GM12878 (cell line): ENCODE results near the gene SLC7A5. TPM values are rescaled to one million over a fixed set of nuclear protein-coding genes. Genes with fewer than 3 reads are reported as not detected.
A peak's percentile ranks its signal among the peaks of the same experiment; 100 is the strongest.
"Not testable (repeated sequence)": the region's sequence is repeated elsewhere in the genome, so short reads cannot be mapped to it uniquely, and the experiment has no call there.

ENCODE experiments used
- ATAC-seq: fragments of 200-7000 bp; cut with Tn5 transposase; 3 replicates; pipeline ENCODE4 v1.9.1; 2020; ENCODE audit warnings: mild to moderate bottlenecking, moderate library complexity
- BruUV-seq: library from RNA; stranded (reverse); fragments of 400-500 nt; replicated peaks from 2 replicates; lab custom pipeline; 2021; lab: Mats Ljungman, UMichigan
- CTCF ChIA-PET: fragments of 300-600 bp; sonication (Branson Sonifier 250); formaldehyde crosslinking; extraction: SDS; loops from one replicate; lab custom pipeline; 2021; ENCODE audit warnings: inconsistent platforms; lab: Yijun Ruan, JAX
- POLR2A ChIA-PET: fragments of 350-600 bp; formaldehyde crosslinking; extraction: SDS; loops from one replicate; lab custom pipeline; 2021; ENCODE audit warnings: inconsistent platforms; lab: Charles Lee
- RAD21 ChIA-PET: fragments of 300-600 bp; sonication (Branson Sonifier 250); formaldehyde crosslinking; loops from one replicate; lab custom pipeline; 2023; ENCODE audit warnings: antibody characterized with exemption; ENCODE audit not compliant: unreplicated experiment; lab: Charles Lee
- SMC1A ChIA-PET: fragments of 300-600 bp; sonication (Branson Sonifier 250); formaldehyde crosslinking; loops from one replicate; lab custom pipeline; 2023; ENCODE audit not compliant: unreplicated experiment, uncharacterized antibody; lab: Charles Lee
- DNase-seq: peaks from one replicate; pipeline ENCODE4 v3.0.0-alpha.2; 2011; ENCODE audit warnings: low read depth, low spot score
- FAIRE-seq: peaks from 3 replicates; lab custom pipeline; 2011; peaks lifted over from hg19 to GRCh38; lab: Jason Lieb, UNC
- H2AFZ ChIP-seq: 2 replicates; pipeline ENCODE4 v1.6.0; 2011; ENCODE audit warnings: low read depth, low read length, control low read depth; ENCODE audit not compliant: control insufficient read depth
- H3K27ac ChIP-seq: 2 replicates; pipeline ENCODE4 v1.5.1; 2011; ENCODE audit warnings: control low read depth; ENCODE audit not compliant: control insufficient read depth, insufficient read depth
- H3K27me3 ChIP-seq, 2 experiments: replicated peaks in 1 of 2; 2 replicates each; pipeline versions ENCODE4 v1.6.0 to v1.6.1; 2011; ENCODE audit warnings: low read length in 1 of 2; ENCODE audit not compliant: control insufficient read depth in 2 of 2, insufficient read depth in 2 of 2
- H3K36me3 ChIP-seq, 2 experiments: 2 replicates each; pipeline ENCODE4 v1.5.1; 2011; ENCODE audit warnings: low read length in 1 of 2; ENCODE audit not compliant: control insufficient read depth in 2 of 2, insufficient read depth in 2 of 2
- H3K4me1 ChIP-seq: 2 replicates; pipeline ENCODE4 v1.6.1; 2011; ENCODE audit warnings: mild to moderate bottlenecking, low read length, moderate library complexity, mixed read lengths; ENCODE audit not compliant: control insufficient read depth, insufficient read depth
- H3K4me2 ChIP-seq: 2 replicates; pipeline ENCODE4 v1.6.0; 2011; ENCODE audit warnings: control low read depth; ENCODE audit not compliant: control insufficient read depth, insufficient read depth
- H3K4me3 ChIP-seq: fragments of 200-600 bp; sonication (generic); 2 replicates; pipeline ENCODE4 v1.5.1; 2016
- H3K79me2 ChIP-seq: 2 replicates; pipeline ENCODE4 v1.6.0; 2011; ENCODE audit warnings: low read length; ENCODE audit not compliant: control insufficient read depth, insufficient read depth
- H3K9ac ChIP-seq: 2 replicates; pipeline ENCODE4 v1.8.0; 2011; ENCODE audit warnings: low read length, control low read depth, mixed read lengths; ENCODE audit not compliant: control insufficient read depth, insufficient read depth
- H3K9me3 ChIP-seq: replicated peaks from 3 replicates; pipeline ENCODE4 v1.5.1; 2011; ENCODE audit warnings: mild to moderate bottlenecking, low read length; ENCODE audit not compliant: control insufficient read depth, insufficient read depth
- H4K20me1 ChIP-seq: 2 replicates; pipeline ENCODE4 v1.6.0; 2011; ENCODE audit not compliant: control insufficient read depth, insufficient read depth
- BACH1 ChIP-seq: fragments of 450-650 bp; IDR thresholded peaks from 2 replicates; pipeline ENCODE4 v1.6.1; 2017; ENCODE audit warnings: mild to moderate bottlenecking, borderline replicate concordance
- CHD2 ChIP-seq: IDR thresholded peaks from 2 replicates; pipeline ENCODE4 v1.6.1; 2011; ENCODE audit warnings: low read depth, low read length, improper control_type of control experiment, borderline replicate concordance
- FOXM1 ChIP-seq: IDR thresholded peaks from 2 replicates; pipeline ENCODE4 v1.6.1; 2012; ENCODE audit warnings: low read depth, mild to moderate bottlenecking, inconsistent platforms, low read length, moderate library complexity
- IKZF1 ChIP-seq: fragments of 450-650 bp; conservative IDR thresholded peaks from 2 replicates; pipeline ENCODE4 v1.6.1; 2017; ENCODE audit warnings: antibody characterized with exemption, mild to moderate bottlenecking
- KLF5 ChIP-seq: fragments of 450-650 bp; IDR thresholded peaks from 2 replicates; pipeline ENCODE4 v1.6.1; 2014; ENCODE audit warnings: mild to moderate bottlenecking; ENCODE audit not compliant: partially characterized antibody
- MTA2 ChIP-seq: fragments of 450-650 bp; IDR thresholded peaks from 2 replicates; pipeline ENCODE4 v1.6.1; 2016; ENCODE audit warnings: low read depth, mild to moderate bottlenecking, moderate library complexity
- NR2C1 ChIP-seq: fragments of 450-650 bp; IDR thresholded peaks from 2 replicates; pipeline ENCODE4 v1.6.1; 2017; ENCODE audit warnings: antibody characterized with exemption, mild to moderate bottlenecking, moderate library complexity
- SP1 ChIP-seq: IDR thresholded peaks from one replicate; pipeline ENCODE4 v1.6.1; 2011; ENCODE audit warnings: low read depth, low read length
- TBL1XR1 ChIP-seq: IDR thresholded peaks from 2 replicates; pipeline ENCODE4 v1.6.1; 2012; ENCODE audit warnings: low read depth, low read length, improper control_type of control experiment
- TCF3 ChIP-seq: IDR thresholded peaks from 2 replicates; pipeline ENCODE4 v1.6.1; 2012; ENCODE audit warnings: low read depth, mild to moderate bottlenecking, low read length, borderline replicate concordance; ENCODE audit not compliant: insufficient read depth
- ZBED1 ChIP-seq: IDR thresholded peaks from 2 replicates; pipeline ENCODE4 v1.6.1; 2016; ENCODE audit warnings: borderline replicate concordance
- WGBS: methylation state at CpG from one replicate; pipeline ENCODE4 v1.1.6; 2016; ENCODE audit warnings: low lambda C conversion rate; ENCODE audit not compliant: insufficient replicate concordance, insufficient coverage; ENCODE audit errors: missing lambda C conversion rate; 5-methylcytosine and 5-hydroxymethylcytosine counted together
- in situ Hi-C: fragments of 300-500 bp; cut with MboI; formaldehyde crosslinking; loops from 9 replicates; pipeline ENCODE4 v1.14.3; 2018; ENCODE audit warnings: mixed read lengths
- intact Hi-C: fragments of 100-400 bp; cut with micrococcal nuclease; formaldehyde crosslinking; loops from one replicate; pipeline ENCODE4 v1.14.2; 2022; ENCODE audit not compliant: unreplicated experiment
- polyA plus RNA-seq, 11 experiments: library from polyadenylated mRNA; depleted of rRNA in 4 of 11; unstranded in 6 of 11; stranded (reverse) in 5 of 11; fragments of >200 nt; fragmentation: Nextera tagmentation in 4 of 11; fragmentation: Illumina TruSeq in 1 of 11; extraction: Ambion mirVana in 4 of 11; extraction: Trizol in 1 of 11; gene quantifications; 1 replicate in 1 of 11; 2 replicates in 10 of 11; pipeline versions ENCODE4 v1.2.1 to v1.2.3, GENCODE V29; 2011 to 2016; ENCODE audit warnings: inconsistent platforms in 2 of 11, missing spikeins in 2 of 11, low read depth in 1 of 11
- total RNA-seq, 4 experiments: library from RNA; depleted of rRNA in 3 of 4; stranded (reverse); fragments of >200 nt in 3 of 4; fragmentation: Illumina TruSeq in 1 of 4; extraction: Trizol in 1 of 4; gene quantifications; 2 replicates each; pipeline versions ENCODE4 v1.2.1 to v1.2.3, GENCODE V29; 2013 to 2021
- TF ChIP-seq, protein P1 (sequence below): fragments of 450-650 bp; IDR thresholded peaks from 2 replicates; pipeline ENCODE4 v1.6.1; 2018; ENCODE audit warnings: mild to moderate bottlenecking, low read depth, moderate library complexity; ENCODE audit not compliant: partially characterized antibody
- TF ChIP-seq, protein P2 (sequence below): fragments of 450-650 bp; IDR thresholded peaks from 2 replicates; pipeline ENCODE4 v1.6.1; 2018; ENCODE audit warnings: borderline replicate concordance, mild to moderate bottlenecking; ENCODE audit not compliant: partially characterized antibody

Gene SLC7A5
- total and polyA plus RNA-seq, 10 of the 15 experiments (the other 5 are each of a cell fraction or from before 2014, with no cell fraction given) = 2.3 to 101 (median 35.8) TPM

DNA sequence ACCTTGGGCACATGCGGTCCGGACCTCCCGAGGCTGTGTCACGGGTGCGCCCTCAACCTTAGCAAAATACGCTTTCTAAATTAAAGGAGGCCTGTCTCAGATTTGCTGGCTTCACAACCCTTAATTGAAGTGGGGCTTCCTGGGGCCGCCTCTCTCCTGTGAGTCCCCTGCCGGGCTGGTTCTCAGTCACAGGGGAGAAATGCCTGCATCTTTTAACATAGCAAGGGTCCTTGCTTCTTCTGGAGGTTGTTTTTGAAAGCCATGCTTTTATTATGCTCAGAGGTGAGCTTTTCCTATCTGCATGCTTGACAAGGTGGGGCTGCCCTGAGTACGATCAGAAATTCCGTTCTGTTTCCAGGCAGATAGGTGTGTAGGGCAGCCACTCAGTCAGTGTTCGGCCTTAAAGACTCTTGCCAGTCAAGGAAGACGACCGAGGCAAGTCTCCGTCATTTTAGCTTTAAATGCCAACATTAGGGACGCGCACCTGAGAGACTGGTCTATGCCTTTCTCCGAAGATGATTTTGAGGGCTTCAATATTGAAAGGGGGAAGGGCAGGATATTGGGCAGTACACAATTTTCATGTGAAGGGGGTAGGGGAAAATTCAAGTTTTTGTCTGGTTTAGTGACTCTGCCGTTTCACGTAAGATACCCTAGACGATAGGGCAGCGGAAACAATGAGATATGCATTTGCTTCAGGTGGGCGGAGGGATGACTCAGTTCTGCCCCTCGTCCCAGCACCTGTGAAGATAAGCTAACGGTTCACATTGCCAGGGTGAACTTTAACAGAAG lies 5.5 kb upstream of the SLC7A5 start (continued):
- no peak for TF ChIP-seq TBL1XR1
- TF ChIP-seq NR2C1 = no peak
- TF ChIP-seq MTA2 = 0 out of 2 replicates have a peak, but pooled peaks have one; percentile 24
- 0 out of 2 replicates have a peak, but pooled peaks have one; percentile 40 for TF ChIP-seq TCF3
- TF ChIP-seq, protein P1, sequence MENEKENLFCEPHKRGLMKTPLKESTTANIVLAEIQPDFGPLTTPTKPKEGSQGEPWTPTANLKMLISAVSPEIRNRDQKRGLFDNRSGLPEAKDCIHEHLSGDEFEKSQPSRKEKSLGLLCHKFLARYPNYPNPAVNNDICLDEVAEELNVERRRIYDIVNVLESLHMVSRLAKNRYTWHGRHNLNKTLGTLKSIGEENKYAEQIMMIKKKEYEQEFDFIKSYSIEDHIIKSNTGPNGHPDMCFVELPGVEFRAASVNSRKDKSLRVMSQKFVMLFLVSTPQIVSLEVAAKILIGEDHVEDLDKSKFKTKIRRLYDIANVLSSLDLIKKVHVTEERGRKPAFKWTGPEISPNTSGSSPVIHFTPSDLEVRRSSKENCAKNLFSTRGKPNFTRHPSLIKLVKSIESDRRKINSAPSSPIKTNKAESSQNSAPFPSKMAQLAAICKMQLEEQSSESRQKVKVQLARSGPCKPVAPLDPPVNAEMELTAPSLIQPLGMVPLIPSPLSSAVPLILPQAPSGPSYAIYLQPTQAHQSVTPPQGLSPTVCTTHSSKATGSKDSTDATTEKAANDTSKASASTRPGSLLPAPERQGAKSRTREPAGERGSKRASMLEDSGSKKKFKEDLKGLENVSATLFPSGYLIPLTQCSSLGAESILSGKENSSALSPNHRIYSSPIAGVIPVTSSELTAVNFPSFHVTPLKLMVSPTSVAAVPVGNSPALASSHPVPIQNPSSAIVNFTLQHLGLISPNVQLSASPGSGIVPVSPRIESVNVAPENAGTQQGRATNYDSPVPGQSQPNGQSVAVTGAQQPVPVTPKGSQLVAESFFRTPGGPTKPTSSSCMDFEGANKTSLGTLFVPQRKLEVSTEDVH = no peak
- no peak; the same call in 1 of the 2 replicates for TF ChIP-seq ZBED1
- TF ChIP-seq IKZF1 = peak; percentile 85
- TF ChIP-seq FOXM1 = peak; percentile 47; the same call in 1 of the 2 replicates
- TF ChIP-seq SP1 = no peak
- TF ChIP-seq, protein P2, sequence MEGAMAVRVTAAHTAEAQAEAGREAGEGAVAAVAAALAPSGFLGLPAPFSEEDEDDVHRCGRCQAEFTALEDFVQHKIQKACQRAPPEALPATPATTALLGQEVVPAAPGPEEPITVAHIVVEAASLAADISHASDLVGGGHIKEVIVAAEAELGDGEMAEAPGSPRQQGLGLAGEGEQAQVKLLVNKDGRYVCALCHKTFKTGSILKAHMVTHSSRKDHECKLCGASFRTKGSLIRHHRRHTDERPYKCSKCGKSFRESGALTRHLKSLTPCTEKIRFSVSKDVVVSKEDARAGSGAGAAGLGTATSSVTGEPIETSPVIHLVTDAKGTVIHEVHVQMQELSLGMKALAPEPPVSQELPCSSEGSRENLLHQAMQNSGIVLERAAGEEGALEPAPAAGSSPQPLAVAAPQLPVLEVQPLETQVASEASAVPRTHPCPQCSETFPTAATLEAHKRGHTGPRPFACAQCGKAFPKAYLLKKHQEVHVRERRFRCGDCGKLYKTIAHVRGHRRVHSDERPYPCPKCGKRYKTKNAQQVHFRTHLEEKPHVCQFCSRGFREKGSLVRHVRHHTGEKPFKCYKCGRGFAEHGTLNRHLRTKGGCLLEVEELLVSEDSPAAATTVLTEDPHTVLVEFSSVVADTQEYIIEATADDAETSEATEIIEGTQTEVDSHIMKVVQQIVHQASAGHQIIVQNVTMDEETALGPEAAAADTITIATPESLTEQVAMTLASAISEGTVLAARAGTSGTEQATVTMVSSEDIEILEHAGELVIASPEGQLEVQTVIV = no peak
- peak; percentile 82; the same call in 1 of the 2 replicates for TF ChIP-seq BACH1
- peak; percentile 44; the same call in 1 of the 2 replicates for TF ChIP-seq CHD2
- no peak for TF ChIP-seq KLF5

DNA sequence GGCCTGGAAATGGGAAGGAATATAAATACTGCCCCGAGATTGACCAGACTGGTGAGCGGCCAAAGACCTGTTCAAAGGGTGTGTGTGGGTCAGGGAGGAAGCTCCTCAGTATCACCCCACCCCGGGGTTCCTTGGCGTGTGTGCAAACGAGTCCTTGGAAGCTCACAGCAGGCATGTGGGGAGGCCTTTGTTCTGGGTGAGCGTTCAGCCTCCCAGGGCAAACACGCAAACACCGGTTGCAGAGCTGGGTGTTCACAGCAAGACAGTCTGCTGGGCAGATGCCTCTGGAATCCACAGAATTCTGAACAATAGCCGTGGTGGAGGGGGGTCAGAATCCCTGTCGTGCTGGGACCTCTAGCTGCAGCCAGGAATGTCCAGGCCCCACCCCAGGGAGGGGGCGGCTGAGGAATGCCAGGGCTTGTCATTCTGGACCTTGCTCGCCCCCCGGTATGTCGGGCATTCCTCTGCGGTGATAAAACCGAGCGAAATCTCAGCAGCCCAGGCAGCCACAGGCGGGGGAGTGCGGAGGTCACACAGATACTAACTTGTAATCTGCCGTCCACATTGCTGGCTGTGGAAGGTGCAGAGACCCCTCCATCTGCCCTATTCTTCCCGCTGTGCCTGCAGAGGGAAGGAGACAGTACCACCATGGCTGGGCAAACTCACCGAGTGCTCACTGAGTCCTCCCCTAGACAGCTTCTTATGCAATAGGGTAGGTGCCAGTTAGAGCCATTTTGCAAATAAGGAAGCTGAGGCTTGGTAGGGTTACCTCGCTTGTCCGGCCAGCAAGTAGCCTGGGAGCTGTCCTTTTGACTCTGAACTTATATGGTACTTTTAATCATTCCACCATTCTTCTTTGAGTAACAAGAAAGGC lies 1.3 kb upstream of the SLC7A5 start:
- ChIA-PET RAD21 (interaction anchor here (0.8 to 12.9 kb wide), 15 partner anchors 11 to 101 kb away, joined by 3 to 406 read pairs (median 5); no protein-coding TSS in a partner anchor), POLR2A (interaction anchor here (1.2 to 2.5 kb wide), 3 partner anchors 18 to 91 kb away, joined by 3 to 34 read pairs (median 9); no protein-coding TSS in a partner anchor), SMC1A (interaction anchor here (0.8 to 13.0 kb wide), 13 partner anchors 16 to 102 kb away, joined by 3 to 301 read pairs (median 12); no protein-coding TSS in a partner anchor), CTCF (interaction anchor here (0.7 to 17.0 kb wide), 32 partner anchors 8 to 105 kb away, joined by 3 to 553 read pairs (median 6); partner anchors contain the start of gene KLHDC4)
- peaks cover 31% of the 10 kb centered on the region for H3K79me2 ChIP-seq
- not testable (repeated sequence) for H3K4me2 ChIP-seq, H3K27me3 ChIP-seq, H3K4me1 ChIP-seq, H3K9me3 ChIP-seq, H3K4me3 ChIP-seq, BruUV-seq, H3K27ac ChIP-seq, H3K36me3 ChIP-seq, H4K20me1 ChIP-seq, H2AFZ ChIP-seq, DNase-seq, H3K9ac ChIP-seq, FAIRE-seq, ATAC-seq
- intact Hi-C loops (loop anchor here (1.0 to 5.0 kb wide), 4 partner anchors 20 to 323 kb away; no protein-coding TSS in a partner anchor), in situ Hi-C loops (loop anchor here (10.0 kb wide), 1 partner anchor 316 kb away; no protein-coding TSS in a partner anchor)
- WGBS = 89% methylated on average over 23 of the region's 24 CpGs
